Testis (tissue), 3 donors: ENCODE results near the gene THBD. TPM values are rescaled to one million over a fixed set of nuclear protein-coding genes. Genes with fewer than 3 reads are reported as not detected.

Experiments
- DNase-seq: peaks from one replicate; pipeline ENCODE4 v3.0.0-alpha.2; 2019
- H3K27ac ChIP-seq, 2 donors: fragments of 200-600 bp; sonication (generic); one replicate each; pipeline ENCODE4 v1.5.1; 2019
- H3K27me3 ChIP-seq: fragments of 200-600 bp; sonication (generic); one replicate; pipeline ENCODE4 v1.5.1; 2019
- H3K36me3 ChIP-seq: fragments of 200-600 bp; sonication (generic); one replicate; pipeline ENCODE4 v1.5.1; 2017; ENCODE audit warnings: low read depth; ENCODE audit errors: missing control alignments
- H3K4me1 ChIP-seq: fragments of 200-600 bp; sonication (generic); one replicate; pipeline ENCODE4 v1.5.1; 2019
- H3K4me3 ChIP-seq, 2 donors: fragments of 200-600 bp; sonication (generic); one replicate each; pipeline ENCODE4 v1.5.1; 2017 to 2019
- H3K9me3 ChIP-seq: fragments of 200-600 bp; sonication (generic); one replicate; pipeline ENCODE4 v1.5.1; 2017
- CTCF ChIP-seq, 3 experiments: fragments of 450-650 bp in 2 of 3; fragments of 200-600 bp in 1 of 3; sonication (generic) in 1 of 3; IDR thresholded peaks; one replicate each; pipeline ENCODE4 v1.5.1; 2016 to 2019; ENCODE audit warnings: antibody characterized with exemption in 3 of 3, mild to moderate bottlenecking in 2 of 3, moderate library complexity in 1 of 3
- POLR2A ChIP-seq: fragments of 450-650 bp; IDR thresholded peaks from one replicate; pipeline ENCODE4 v1.6.1; 2017; ENCODE audit warnings: antibody characterized with exemption, mild to moderate bottlenecking, moderate library complexity
- WGBS, 2 donors: methylation state at CpG; one replicate each; pipeline ENCODE4 v1.1.5; 2018; 5-methylcytosine and 5-hydroxymethylcytosine counted together
- intact Hi-C: fragments of 100-400 bp; cut with DNase I; formaldehyde crosslinking; loops from one replicate; pipeline ENCODE4 v1.15.1; 2023; ENCODE audit warnings: low total_unique reads
- polyA plus RNA-seq: library from polyadenylated mRNA; stranded (reverse); fragments of 350-450 nt; fragmentation: Illumina TruSeq; extraction: RNeasy Lipid Tissue Mini Kit (QIAGEN cat#74804); gene quantifications from one replicate; pipeline ENCODE4 v1.2.3, GENCODE V29; 2014; ENCODE audit warnings: low read depth, low replicate concordance; ENCODE audit not compliant: insufficient read depth
- total RNA-seq, 2 donors: library from RNA; depleted of rRNA; stranded (reverse); fragments of >200 nt; gene quantifications; one replicate each; pipeline ENCODE4 v1.2.3, GENCODE V29; 2016

The THBD gene
- total and polyA plus RNA-seq, 3 donors from 2014 or later = 11.0 to 65.0 (median 22.4) TPM

- Histone ChIP-seq H3K4me1 (no peaks in the 10 kb centered on the region), H3K4me3 (no peak overlapping the region), H3K27ac (no peak overlapping the region), H3K27me3 (no peaks in the 10 kb centered on the region), H3K9me3 (no peaks in the 10 kb centered on the region), H3K36me3 (no peaks in the 10 kb centered on the region)
- WGBS, 2 donors = 94 to 97% methylated on average over 9 of the region's 9 CpGs
- intact Hi-C loops = no loop called here
- TF ChIP-seq POLR2A (no peak), CTCF (IDR thresholded peaks at IDR 0.05) (no peak)
- no peak for DNase-seq
These were observed 41.4 kb downstream of the THBD start for GRCh38 chr20:23007886-23008655.

GRCh38 chr20:23007462-23007861 lies 42.0 kb downstream of the THBD start:
- no peak overlapping the region for H3K27ac ChIP-seq
- H3K9me3 ChIP-seq = no peaks in the 10 kb centered on the region
- H3K4me1 ChIP-seq = no peaks in the 10 kb centered on the region
- no peak for DNase-seq
- intact Hi-C loops = no loop called here
- TF ChIP-seq CTCF (IDR thresholded peaks at IDR 0.05) (no peak), POLR2A (no peak)
- WGBS, 2 donors = 80 to 86% methylated on average over 3 of the region's 3 CpGs
- H3K4me3 ChIP-seq = no peak overlapping the region
- no peaks in the 10 kb centered on the region for H3K36me3 ChIP-seq
- H3K27me3 ChIP-seq = no peaks in the 10 kb centered on the region

DNA sequence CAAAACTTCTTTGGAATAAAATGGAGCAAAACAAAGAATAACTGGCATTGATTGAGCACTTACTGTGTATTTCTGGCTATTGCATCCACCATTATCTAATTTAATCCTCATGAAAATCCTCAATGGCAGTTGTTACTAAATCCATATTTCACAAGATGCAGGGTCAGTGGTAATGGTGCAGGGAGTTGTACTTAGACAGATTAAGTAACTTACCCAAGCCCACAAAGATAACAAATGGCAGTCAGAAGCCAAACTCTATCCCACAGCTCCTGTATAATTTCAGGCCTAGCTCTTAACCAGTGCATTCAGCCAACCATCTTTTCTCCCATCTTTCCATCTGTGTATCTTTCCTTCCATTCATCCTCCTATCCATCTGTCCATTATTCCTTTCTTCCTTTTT lies 43.7 kb downstream of the THBD start:
- no peak overlapping the region for H3K4me3 ChIP-seq
- no peaks in the 10 kb centered on the region for H3K36me3 ChIP-seq
- intact Hi-C loops = no loop called here
- no peak overlapping the region for H3K27ac ChIP-seq
- H3K9me3 ChIP-seq = no peaks in the 10 kb centered on the region
- H3K4me1 ChIP-seq = no peaks in the 10 kb centered on the region
- TF ChIP-seq POLR2A (no peak), CTCF (IDR thresholded peaks at IDR 0.05) (no peak)
- no peak for DNase-seq
- H3K27me3 ChIP-seq = no peaks in the 10 kb centered on the region

- Histone ChIP-seq H3K9me3 (no peaks in the 10 kb centered on the region), H3K27me3 (no peaks in the 10 kb centered on the region), H3K4me3 (no peak overlapping the region), H3K4me1 (no peaks in the 10 kb centered on the region), H3K27ac (no peak overlapping the region), H3K36me3 (no peaks in the 10 kb centered on the region)
- no peak for DNase-seq
- 76 to 85% methylated on average over 2 of the region's 2 CpGs for WGBS, 2 donors
- intact Hi-C loops = no loop called here
- TF ChIP-seq CTCF (IDR thresholded peaks at IDR 0.05) = no peak
- no peak for TF ChIP-seq POLR2A
These were observed 45.5 kb downstream of the THBD start for GRCh38 chr20:23003881-23004460.
